NCI-H526 (cell line): ENCODE measurements around the gene SLC7A7.
"Not testable (repeated sequence)": the region's sequence is repeated elsewhere in the genome, so short reads cannot be mapped to it uniquely, and the experiment has no call there.

Experiments used
- DNase-seq, 2 experiments: peaks; one replicate each; lab custom pipeline; 2025; lab: John Stamatoyannopoulos, UW

Gene SLC7A7

DNA sequence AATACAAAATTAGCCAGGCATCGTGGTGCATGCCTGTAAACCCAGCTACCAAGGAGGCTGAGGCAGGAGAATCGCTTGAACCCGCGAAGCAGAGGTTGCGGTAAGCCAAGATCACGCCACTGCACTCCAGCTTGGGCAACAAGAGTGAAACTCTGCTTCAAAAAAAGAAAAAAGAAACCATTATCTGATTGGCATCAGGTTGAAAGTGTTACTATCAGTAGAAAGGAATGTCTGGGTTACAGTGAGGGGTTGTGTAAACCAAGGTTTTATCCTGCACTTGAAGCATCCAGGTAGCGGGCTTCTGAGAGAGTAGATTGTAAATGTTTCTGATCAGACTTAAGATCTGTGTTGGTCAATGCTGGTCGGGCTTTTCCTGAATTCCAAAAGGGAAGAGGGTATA lies 62.8 kb downstream of the SLC7A7 start:
- DNase-seq, result no peak

DNA sequence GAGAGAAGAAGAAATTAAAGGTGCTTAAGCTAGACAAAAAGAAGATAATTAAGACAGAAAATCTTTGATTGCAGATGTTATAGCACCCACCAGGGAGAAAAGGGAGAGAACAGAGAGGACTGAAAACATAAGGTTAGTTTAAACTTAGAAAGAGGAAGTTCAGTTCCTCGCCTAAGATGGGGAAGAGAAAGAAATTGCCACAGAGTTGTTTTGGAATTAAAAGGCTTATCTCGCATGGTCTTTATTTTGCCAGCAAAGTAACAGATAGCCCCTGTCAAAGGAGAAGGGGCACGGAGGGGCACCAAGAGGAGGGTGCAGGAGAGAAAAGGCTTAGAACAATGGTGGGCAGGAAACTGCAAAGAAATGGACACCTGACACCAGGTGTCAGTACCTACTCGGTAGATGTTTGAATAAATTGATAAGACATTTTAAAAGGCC lies 66.6 kb downstream of the SLC7A7 start:
- no peak for DNase-seq

DNA sequence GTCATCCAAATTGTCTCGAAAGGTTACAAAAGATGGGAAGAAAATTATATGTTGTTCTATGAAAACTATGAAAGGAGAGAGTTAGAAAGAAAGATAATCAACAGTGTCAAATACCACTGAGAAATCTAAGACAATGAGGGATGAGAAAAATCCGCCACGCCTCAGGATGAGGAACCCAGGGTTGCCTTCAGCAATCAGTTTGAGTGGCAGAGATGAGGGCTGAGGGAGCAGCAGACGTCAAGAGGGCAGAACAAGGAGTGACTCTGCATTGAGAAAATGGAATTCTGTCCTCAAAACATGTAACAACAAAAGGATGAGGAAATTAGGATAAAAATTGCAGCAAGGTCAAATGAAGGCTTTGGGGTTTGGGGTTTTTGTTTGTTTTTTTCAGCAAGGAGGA lies 67.0 kb downstream of the SLC7A7 start:
- no peak for DNase-seq

DNA sequence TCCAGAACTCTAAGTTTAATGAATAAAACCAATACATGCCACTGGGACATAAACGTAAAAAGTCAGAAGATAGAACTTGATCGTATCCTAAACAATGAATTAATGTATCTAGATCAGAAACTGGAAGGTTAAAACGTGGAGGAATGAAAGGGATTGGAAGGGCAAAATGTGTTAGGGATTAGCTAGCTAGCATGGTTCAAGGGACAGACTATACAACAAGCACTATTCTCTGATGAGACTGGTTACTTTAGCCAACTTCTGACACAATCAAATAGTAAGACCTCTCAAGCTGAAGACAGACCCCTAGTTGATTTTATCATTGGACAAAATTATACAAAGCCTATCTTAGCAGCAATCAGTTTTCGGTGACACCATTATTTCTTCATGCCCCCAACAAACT lies 67.5 kb downstream of the SLC7A7 start:
- no peak for DNase-seq

DNA sequence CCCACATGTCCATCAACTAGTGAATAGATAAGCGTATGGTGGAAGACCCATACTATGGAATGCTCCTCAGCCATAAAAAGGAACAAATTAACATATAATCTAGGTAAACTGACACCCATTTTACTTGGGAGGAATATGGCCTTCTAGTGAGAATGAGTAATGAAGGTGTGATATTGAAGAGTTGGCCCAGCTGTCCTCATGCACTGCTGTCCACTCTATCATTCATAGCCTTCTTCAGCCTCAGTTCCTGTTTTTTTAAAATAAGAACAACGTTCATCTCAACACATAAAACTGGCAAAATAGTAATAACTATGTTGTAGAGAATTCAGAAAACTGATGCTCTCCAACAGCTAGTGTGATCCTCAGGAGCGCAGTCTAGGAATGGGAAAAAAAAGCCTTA lies 75.2 kb downstream of the SLC7A7 start:
- DNase-seq, result no peak

DNA sequence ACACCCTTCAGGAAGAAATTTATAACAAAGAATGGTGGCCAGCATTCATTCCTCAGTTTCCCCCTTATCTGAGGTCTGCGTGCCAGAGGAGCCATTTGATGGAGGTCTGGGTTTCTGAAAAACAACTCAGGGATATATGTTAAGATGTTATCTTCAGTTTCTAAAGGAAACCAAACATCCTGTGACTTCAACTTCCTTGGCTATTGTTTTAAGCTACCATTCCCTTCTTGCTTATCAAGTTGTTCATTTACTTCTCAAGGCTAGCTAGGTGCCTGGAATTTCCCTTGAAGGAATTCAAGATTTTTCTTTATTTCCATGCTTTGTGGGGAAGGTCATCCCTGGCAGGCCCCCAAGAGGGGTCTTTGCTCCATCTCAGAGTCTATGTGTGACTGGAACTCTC lies 75.8 kb downstream of the SLC7A7 start:
- no peak for DNase-seq

DNA sequence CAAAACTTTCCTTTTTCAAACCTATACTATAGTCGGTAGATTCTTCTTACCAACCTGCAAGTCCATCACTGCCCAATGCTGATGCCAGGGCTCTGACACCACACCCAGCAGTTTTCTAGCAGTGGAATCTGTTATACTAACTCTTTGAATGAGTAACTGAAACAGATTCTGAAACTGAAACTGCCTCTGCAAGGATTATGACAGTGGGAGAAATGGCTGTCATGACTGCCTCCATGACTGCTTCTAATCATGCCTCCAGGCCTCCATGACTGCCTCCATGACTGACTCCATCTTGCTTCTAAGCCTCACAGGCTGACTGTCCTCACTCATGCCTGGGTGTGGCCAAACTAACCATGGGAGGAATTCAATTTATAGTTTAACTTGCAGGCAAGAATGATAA lies 78.2 kb downstream of the SLC7A7 start:
- DNase-seq, result no peak

DNA sequence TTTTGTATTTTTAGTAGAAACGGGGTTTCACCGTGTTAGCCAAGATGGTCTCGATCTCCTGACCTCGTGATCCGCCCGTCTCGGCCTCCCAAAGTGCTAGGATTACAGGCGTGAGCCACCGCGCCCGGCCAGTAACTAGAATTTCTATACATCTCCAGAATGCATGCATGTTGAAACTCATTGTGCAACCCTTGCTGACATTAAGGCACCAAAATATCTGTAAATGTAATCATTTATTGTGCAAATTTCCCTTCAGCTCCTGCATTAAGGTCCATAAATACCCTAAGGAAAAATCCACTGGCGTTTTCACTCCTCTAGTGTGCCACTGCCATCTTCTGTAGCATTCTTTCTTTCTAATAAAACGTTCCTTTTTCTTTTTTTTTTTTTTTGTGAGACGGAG lies 78.9 kb downstream of the SLC7A7 start:
- DNase-seq, result not testable (repeated sequence)

DNA sequence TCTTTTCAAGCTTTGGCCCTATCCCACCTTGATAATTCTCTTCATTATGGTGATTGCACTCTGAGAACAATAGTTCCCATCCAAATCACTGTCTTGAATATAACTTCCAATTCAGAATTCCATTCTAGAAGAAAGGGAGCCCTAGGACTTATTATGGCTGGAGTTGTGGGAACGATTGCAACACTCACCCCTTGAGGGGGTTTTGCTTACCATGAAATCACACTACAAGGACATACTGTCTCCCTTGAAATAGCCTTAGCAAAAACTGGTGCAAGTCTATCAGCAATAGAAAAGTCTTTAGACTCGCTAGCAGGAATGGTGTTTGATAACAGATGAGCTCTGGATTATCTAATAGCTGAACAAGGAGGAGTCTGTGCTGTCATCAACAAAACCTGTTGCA lies 80.1 kb downstream of the SLC7A7 start:
- DNase-seq, result no peak

DNA sequence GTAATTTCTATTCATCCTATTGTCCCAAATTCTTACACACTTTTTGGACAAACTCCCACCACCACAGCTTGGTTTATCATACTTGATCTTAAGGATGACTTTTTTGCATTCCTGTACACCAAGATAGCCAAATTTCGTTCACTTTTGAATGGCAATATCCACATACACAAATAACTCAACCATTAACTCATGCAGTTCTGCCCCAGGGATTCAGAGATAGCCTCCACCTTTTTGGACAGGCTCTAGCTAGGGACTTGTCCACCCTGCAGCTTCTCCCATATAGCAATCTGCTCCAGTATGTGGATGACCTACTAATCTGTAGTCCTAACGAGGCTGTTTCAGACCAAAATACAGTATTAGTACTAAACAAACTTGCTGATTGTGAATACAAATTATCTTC lies 81.4 kb downstream of the SLC7A7 start:
- no peak for DNase-seq

DNA sequence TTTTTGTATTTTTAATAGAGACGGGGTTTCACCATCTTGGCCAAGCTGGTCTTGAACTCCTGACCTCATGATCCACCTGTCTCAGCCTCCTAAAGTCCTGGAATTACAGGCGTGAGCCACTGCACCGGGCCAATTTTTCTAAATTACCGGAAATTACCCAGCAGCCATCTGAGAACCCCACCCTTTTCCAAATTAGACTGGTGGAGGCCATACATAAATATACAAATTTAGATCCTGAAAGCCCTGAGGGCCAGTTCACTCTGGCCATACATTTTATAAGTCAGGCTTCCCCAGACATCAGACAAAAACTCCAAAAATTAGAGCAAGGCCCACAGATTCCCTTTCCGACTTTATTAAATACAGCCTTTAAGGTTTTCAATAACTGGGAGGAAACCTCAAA lies 83.2 kb downstream of the SLC7A7 start:
- not testable (repeated sequence) for DNase-seq

DNA sequence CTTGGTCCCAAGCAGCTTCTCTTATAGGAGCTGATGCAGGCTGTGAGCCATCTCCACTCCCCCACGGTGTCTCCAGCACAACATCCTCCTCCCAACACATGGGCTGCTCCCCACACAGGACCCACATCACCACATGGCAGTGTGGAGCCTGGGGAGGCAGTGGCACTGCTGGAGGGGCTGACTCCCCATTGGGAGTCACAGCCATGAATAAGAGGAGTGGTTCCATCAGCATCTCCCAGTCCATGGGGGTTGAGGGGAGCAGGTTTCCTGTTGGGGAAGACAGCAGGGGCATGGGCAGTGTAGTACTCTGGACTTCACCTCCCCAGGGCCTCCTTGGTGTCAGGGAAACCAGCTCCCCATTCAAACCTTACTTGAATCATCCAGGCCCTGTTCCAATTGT lies 89.2 kb downstream of the SLC7A7 start:
- no peak for DNase-seq

DNA sequence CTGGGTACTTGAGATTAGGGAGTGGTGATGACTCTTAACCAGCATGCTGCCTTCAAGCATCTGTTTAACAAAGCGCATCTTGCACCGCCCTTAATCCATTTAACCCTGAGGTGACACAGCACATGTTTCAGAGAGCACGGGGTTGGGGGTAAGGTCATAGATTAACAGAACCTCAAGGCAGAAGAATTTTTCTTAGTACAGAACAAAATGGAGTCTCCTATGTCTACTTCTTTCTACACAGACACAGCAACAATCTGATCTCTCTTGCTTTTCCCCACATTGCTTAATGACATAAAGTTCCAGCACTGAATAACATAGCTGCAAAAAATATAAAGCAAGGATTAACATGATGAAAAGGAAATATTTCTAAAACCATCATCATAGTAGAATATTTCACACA lies 89.9 kb downstream of the SLC7A7 start:
- not testable (repeated sequence) for DNase-seq

DNA sequence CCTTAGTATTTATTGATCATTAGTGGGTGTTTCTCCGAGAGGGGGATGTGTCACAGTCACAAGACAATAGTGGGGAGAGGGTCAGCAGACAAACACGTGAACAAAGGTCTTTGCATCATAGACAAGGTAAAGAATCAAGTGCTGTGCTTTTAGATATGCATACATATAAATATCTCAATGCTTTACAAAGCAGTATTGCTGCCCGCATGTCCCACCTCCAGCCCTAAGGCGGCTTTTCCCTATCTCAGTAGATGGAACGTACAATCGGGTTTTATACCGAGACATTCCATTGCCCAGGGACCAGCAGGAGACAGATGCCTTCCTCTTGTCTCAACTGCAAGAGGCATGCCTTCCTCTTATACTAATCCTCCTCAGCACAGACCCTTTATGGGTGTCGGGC lies 90.4 kb downstream of the SLC7A7 start:
- DNase-seq, result not testable (repeated sequence)

DNA sequence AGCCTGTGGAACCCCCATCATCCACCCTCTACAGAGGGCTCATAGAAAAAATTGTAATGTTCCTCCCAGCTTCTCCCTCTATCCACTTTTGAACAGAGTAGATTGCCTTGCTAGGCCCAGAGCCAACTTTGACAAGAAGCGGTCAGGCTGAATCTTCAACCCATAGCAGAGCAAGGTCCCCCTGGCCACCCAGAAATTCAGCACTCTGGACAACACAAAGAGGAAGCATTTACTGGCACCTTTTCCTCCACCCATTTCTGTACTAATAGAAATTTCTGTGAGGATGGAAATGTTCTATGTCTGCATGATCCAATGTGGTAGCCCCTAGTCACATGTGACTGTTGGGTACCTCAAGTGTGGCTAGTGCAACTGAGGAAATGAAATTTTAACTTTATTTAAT lies 91.4 kb downstream of the SLC7A7 start:
- DNase-seq, result no peak
